OCI-LY1 (cell line): ENCODE data around the gene RFC1.

Source experiments
- EZH2 ChIP-seq: fragments of 200-600 bp; sonication (generic), shearing (Covaris generic); IDR thresholded peaks from 2 replicates; pipeline ENCODE4 v1.8.0; 2017; ENCODE audit warnings: borderline replicate concordance, mixed run types, mild to moderate bottlenecking, antibody characterized with exemption, low read length, moderate library complexity, mixed read lengths
- TF ChIP-seq, protein P1 (sequence below): fragments of 200-600 bp; sonication (generic), shearing (Covaris generic); IDR thresholded peaks from 2 replicates; pipeline ENCODE4 v1.5.1; 2017; ENCODE audit warnings: mild to moderate bottlenecking, antibody characterized with exemption, low read length, moderate library complexity, mixed read lengths

DNA sequence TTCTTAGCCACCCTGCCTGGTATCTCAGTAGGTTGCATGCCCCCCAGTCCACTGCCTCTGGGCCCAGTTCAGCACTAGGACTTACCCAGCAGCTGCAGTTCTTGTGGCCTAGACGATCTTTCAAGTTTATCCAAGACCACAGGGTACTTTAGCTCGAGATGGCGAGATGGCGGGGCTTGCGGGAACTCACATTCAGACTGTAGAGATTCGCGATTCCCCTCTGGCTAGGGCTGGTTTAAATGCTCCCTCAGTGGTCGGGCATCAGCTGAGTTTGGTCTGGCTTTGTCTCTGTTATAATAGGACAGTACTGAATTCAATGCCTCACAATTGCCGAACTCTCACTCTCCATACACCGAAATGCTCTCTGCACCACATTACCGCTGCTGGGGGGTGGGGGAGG, 18.4 kb upstream of the RFC1 start:
- TF ChIP-seq, protein P1, sequence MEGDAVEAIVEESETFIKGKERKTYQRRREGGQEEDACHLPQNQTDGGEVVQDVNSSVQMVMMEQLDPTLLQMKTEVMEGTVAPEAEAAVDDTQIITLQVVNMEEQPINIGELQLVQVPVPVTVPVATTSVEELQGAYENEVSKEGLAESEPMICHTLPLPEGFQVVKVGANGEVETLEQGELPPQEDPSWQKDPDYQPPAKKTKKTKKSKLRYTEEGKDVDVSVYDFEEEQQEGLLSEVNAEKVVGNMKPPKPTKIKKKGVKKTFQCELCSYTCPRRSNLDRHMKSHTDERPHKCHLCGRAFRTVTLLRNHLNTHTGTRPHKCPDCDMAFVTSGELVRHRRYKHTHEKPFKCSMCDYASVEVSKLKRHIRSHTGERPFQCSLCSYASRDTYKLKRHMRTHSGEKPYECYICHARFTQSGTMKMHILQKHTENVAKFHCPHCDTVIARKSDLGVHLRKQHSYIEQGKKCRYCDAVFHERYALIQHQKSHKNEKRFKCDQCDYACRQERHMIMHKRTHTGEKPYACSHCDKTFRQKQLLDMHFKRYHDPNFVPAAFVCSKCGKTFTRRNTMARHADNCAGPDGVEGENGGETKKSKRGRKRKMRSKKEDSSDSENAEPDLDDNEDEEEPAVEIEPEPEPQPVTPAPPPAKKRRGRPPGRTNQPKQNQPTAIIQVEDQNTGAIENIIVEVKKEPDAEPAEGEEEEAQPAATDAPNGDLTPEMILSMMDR = no peak
- TF ChIP-seq EZH2 = no peak
